OCI-LY7 (cell line): Measurements from ENCODE around the gene ARHGAP9. TPM values are rescaled to one million over a fixed set of nuclear protein-coding genes. Genes with fewer than 3 reads are reported as not detected.
A peak's percentile ranks its signal among the peaks of the same experiment; 100 is the strongest.

ENCODE experiments used
- BruUV-seq: library from RNA; stranded (reverse); fragments of 400-500 nt; replicated peaks from 2 replicates; lab custom pipeline; 2021; lab: Mats Ljungman, UMichigan
- CTCF ChIA-PET: fragments of 300-600 bp; sonication (Branson Sonifier 250); formaldehyde crosslinking; loops from one replicate; lab custom pipeline; 2022; ENCODE audit warnings: antibody characterized with exemption; ENCODE audit not compliant: unreplicated experiment; lab: Charles Lee
- POLR2A ChIA-PET: fragments of 300-600 bp; sonication (Branson Sonifier 250); formaldehyde crosslinking; loops from one replicate; lab custom pipeline; 2022; ENCODE audit warnings: antibody characterized with exemption; lab: Charles Lee
- DNase-seq: peaks from one replicate; pipeline ENCODE4 v3.0.0-alpha.2; 2015; ENCODE audit warnings: low spot score
- H2AFZ ChIP-seq: fragments of 200-600 bp; sonication (generic), shearing (Covaris generic); 2 replicates; pipeline ENCODE4 v1.6.1; 2014; ENCODE audit warnings: mild to moderate bottlenecking, antibody characterized with exemption, low read length, moderate library complexity
- H3K27ac ChIP-seq: fragments of 200-600 bp; sonication (generic); 2 replicates; pipeline ENCODE4 v1.5.1; 2014; ENCODE audit warnings: mixed run types, low read depth, mild to moderate bottlenecking, moderate library complexity, low read length, inconsistent platforms; ENCODE audit not compliant: poor library complexity, severe bottlenecking
- H3K36me3 ChIP-seq: fragments of 200-600 bp; sonication (generic); 2 replicates; pipeline ENCODE4 v1.6.1; 2014; ENCODE audit warnings: mild to moderate bottlenecking, antibody characterized with exemption, low read length, moderate library complexity, mixed read lengths; ENCODE audit not compliant: insufficient read depth
- H3K4me1 ChIP-seq: fragments of 200-600 bp; sonication (generic); 2 replicates; pipeline ENCODE4 v1.5.1; 2014; ENCODE audit warnings: mild to moderate bottlenecking, low read length; ENCODE audit not compliant: insufficient read depth, poor library complexity, severe bottlenecking
- H3K4me2 ChIP-seq: fragments of 200-600 bp; sonication (generic); 2 replicates; pipeline ENCODE4 v1.6.1; 2014; ENCODE audit warnings: mild to moderate bottlenecking, low read length
- H3K4me3 ChIP-seq: fragments of 200-600 bp; sonication (generic); 2 replicates; pipeline ENCODE4 v1.5.1; 2014; ENCODE audit warnings: mild to moderate bottlenecking, low read depth, low read length; ENCODE audit not compliant: poor library complexity, severe bottlenecking
- H3K79me2 ChIP-seq: fragments of 200-600 bp; sonication (generic); 2 replicates; pipeline ENCODE4 v1.6.1; 2016; ENCODE audit warnings: low read depth, mild to moderate bottlenecking, low read length, moderate library complexity, mixed read lengths; ENCODE audit not compliant: insufficient read depth
- H3K9me2 ChIP-seq: fragments of 200-600 bp; sonication (generic); 2 replicates; pipeline ENCODE4 v1.6.1; 2016; ENCODE audit warnings: mild to moderate bottlenecking, low read length, mixed read lengths; ENCODE audit not compliant: insufficient read depth
- H3K9me3 ChIP-seq: fragments of 200-600 bp; sonication (generic); 2 replicates; pipeline ENCODE4 v1.6.1; 2014; ENCODE audit warnings: mild to moderate bottlenecking, mixed run types, low read length, mixed read lengths
- H4K20me1 ChIP-seq: fragments of 200-600 bp; sonication (generic); 2 replicates; pipeline ENCODE4 v1.6.1; 2014; ENCODE audit warnings: mild to moderate bottlenecking, antibody characterized with exemption, low read length, moderate library complexity, mixed read lengths; ENCODE audit not compliant: insufficient read depth
- EZH2phosphoT487 ChIP-seq: fragments of 200-600 bp; sonication (generic); IDR thresholded peaks from 2 replicates; pipeline ENCODE4 v1.6.1; 2018; ENCODE audit warnings: low read depth, borderline replicate concordance, mild to moderate bottlenecking, mixed run types, antibody characterized with exemption, low read length, moderate library complexity, mixed read lengths
- intact Hi-C: fragments of 100-400 bp; cut with micrococcal nuclease; formaldehyde crosslinking; loops from one replicate; pipeline ENCODE4 v1.10.0; 2022; ENCODE audit not compliant: unreplicated experiment
- total RNA-seq, 2 experiments: library from RNA; depleted of rRNA in 1 of 2; stranded (reverse); fragments of >200 nt in 1 of 2; shearing (Covaris generic) in 1 of 2; gene quantifications; 2 replicates each; pipeline ENCODE4 v1.2.3, GENCODE V29; 2014 to 2022
- TF ChIP-seq, protein P1 (sequence below): fragments of 200-600 bp; sonication (generic); conservative IDR thresholded peaks from 2 replicates; pipeline ENCODE4 v1.5.1; 2014; ENCODE audit warnings: mild to moderate bottlenecking, antibody characterized with exemption, low read length, moderate library complexity, mixed read lengths

Gene ARHGAP9
- total RNA-seq, 2 experiments from 2014 or later = 66.2 to 111 TPM

DNA sequence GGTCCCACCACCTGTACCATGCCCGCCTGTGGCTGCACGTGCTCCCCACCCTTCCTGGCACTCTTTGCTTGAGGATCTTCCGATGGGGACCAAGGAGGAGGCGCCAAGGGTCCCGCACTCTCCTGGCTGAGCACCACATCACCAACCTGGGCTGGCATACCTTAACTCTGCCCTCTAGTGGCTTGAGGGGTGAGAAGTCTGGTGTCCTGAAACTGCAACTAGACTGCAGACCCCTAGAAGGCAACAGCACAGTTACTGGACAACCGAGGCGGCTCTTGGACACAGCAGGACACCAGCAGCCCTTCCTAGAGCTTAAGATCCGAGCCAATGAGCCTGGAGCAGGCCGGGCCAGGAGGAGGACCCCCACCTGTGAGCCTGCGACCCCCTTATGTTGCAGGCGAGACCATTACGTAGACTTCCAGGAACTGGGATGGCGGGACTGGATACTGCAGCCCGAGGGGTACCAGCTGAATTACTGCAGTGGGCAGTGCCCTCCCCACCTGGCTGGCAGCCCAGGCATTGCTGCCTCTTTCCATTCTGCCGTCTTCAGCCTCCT is 23.4 kb downstream of the ARHGAP9 start:
- no peak for TF ChIP-seq EZH2phosphoT487
- TF ChIP-seq, protein P1, sequence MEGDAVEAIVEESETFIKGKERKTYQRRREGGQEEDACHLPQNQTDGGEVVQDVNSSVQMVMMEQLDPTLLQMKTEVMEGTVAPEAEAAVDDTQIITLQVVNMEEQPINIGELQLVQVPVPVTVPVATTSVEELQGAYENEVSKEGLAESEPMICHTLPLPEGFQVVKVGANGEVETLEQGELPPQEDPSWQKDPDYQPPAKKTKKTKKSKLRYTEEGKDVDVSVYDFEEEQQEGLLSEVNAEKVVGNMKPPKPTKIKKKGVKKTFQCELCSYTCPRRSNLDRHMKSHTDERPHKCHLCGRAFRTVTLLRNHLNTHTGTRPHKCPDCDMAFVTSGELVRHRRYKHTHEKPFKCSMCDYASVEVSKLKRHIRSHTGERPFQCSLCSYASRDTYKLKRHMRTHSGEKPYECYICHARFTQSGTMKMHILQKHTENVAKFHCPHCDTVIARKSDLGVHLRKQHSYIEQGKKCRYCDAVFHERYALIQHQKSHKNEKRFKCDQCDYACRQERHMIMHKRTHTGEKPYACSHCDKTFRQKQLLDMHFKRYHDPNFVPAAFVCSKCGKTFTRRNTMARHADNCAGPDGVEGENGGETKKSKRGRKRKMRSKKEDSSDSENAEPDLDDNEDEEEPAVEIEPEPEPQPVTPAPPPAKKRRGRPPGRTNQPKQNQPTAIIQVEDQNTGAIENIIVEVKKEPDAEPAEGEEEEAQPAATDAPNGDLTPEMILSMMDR = peak; percentile 86
- peak; percentile 85 for DNase-seq
- Histone ChIP-seq H3K9me3 (no peaks in the 10 kb centered on the region), H4K20me1 (no peaks in the 10 kb centered on the region), H3K79me2 (no peaks in the 10 kb centered on the region), H3K27ac (no peak overlapping the region), H3K9me2 (no peaks in the 10 kb centered on the region), H3K36me3 (no peaks in the 10 kb centered on the region), H3K4me1 (peaks cover 51% of the 10 kb centered on the region), H2AFZ (peak overlapping the region; percentile 23; the same call in 1 of the 2 replicates), H3K4me3 (peak overlapping the region; percentile 42), H3K4me2 (peak overlapping the region; percentile 58)
- CTCF ChIA-PET = interaction anchor here (0.9 to 2.2 kb wide), 7 partner anchors 11 to 242 kb away, joined by 3 to 12 read pairs (median 4); no protein-coding TSS in a partner anchor
- BruUV-seq = no TSS peak
- POLR2A ChIA-PET = interaction anchor here (0.5 to 2.1 kb wide), 10 partner anchors 20 to 227 kb away, joined by 3 to 7 read pairs (median 3); partner anchors contain the start of gene SHMT2
- intact Hi-C loops = loop anchor here (1.0 kb wide), 1 partner anchor 243 kb away; no protein-coding TSS in a partner anchor

DNA sequence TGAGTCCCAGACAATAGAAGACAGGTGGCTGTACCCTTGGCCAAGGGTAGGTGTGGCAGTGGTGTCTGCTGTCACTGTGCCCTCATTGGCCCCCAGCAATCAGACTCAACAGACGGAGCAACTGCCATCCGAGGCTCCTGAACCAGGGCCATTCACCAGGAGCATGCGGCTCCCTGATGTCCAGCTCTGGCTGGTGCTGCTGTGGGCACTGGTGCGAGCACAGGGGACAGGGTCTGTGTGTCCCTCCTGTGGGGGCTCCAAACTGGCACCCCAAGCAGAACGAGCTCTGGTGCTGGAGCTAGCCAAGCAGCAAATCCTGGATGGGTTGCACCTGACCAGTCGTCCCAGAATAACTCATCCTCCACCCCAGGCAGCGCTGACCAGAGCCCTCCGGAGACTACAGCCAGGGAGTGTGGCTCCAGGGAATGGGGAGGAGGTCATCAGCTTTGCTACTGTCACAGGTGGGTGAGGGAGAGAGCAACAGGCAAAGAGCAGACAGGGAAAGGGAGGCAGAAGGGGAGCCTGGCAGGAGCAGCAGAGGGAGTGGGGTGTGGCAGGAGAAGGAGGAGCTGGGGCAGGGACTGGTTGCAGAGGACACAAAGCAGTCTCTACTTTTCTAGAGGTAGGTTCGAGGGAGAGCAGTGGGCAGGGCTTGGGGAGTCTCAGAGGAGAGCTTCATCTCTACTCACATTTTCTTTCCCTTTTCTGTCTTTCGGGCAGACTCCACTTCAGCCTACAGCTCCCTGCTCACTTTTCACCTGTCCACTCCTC is 24.1 kb downstream of the ARHGAP9 start:
- no peak for DNase-seq

More for the DNA sequence above, 24.1 kb downstream of the ARHGAP9 start:
- CTCF ChIA-PET = interaction anchor here (0.6 to 2.2 kb wide), 11 partner anchors 10 to 242 kb away, joined by 3 to 14 read pairs (median 5); no protein-coding TSS in a partner anchor
- H4K20me1 ChIP-seq = no peaks in the 10 kb centered on the region
- H3K9me3 ChIP-seq = no peaks in the 10 kb centered on the region
- H3K9me2 ChIP-seq = no peaks in the 10 kb centered on the region
- no peaks in the 10 kb centered on the region for H3K79me2 ChIP-seq
- BruUV-seq = no TSS peak
- POLR2A ChIA-PET = interaction anchor here (0.5 to 2.1 kb wide), 15 partner anchors 9 to 943 kb away, joined by 3 to 7 read pairs (median 3); partner anchors contain the start of gene SHMT2
- H3K4me2 ChIP-seq = peak overlapping the region; percentile 58
- H3K36me3 ChIP-seq = no peaks in the 10 kb centered on the region
- TF ChIP-seq EZH2phosphoT487 = no peak
- TF ChIP-seq, protein P1 = no peak
- peak overlapping the region; percentile 42 for H3K4me3 ChIP-seq
- peaks cover 45% of the 10 kb centered on the region for H3K4me1 ChIP-seq
- peak overlapping the region; percentile 23; the same call in 1 of the 2 replicates for H2AFZ ChIP-seq
- no peak overlapping the region for H3K27ac ChIP-seq
- intact Hi-C loops = loop anchor here (1.0 kb wide), 1 partner anchor 242 kb away; no protein-coding TSS in a partner anchor
